H1 (cell line): Measurements from ENCODE around the gene CLMP. TPM values are rescaled to one million over a fixed set of nuclear protein-coding genes. Genes with fewer than 3 reads are reported as not detected.

Source experiments
- GTF2F1 ChIP-seq: IDR thresholded peaks from 2 replicates; pipeline ENCODE4 v1.6.1; 2012; ENCODE audit warnings: low read depth, low read length, improper control_type of control experiment, borderline replicate concordance
- HDAC6 ChIP-seq: IDR thresholded peaks from one replicate; pipeline ENCODE4 v1.7.1; 2012; ENCODE audit warnings: low read depth, mild to moderate bottlenecking, inconsistent platforms, low read length, moderate library complexity
- RNF2 ChIP-seq: fragments of 200-900, 300-1000 bp; sonication (generic); IDR thresholded peaks from 2 replicates; pipeline ENCODE4 v1.7.1; 2016; ENCODE audit warnings: borderline replicate concordance, low read depth, mild to moderate bottlenecking, antibody characterized with exemption, low read length; ENCODE audit not compliant: poor library complexity, severe bottlenecking; ENCODE audit errors: missing control alignments
- ZNF274 ChIP-seq: IDR thresholded peaks from 2 replicates; pipeline ENCODE4 v1.7.0; 2012; ENCODE audit warnings: low read length, borderline replicate concordance; ENCODE audit errors: extremely low read depth
- polyA plus RNA-seq, 7 experiments: library from polyadenylated mRNA; depleted of rRNA in 3 of 7; stranded (reverse) in 5 of 7; unstranded in 2 of 7; fragments of >200 nt in 5 of 7; fragments of 200-250 nt in 2 of 7; gene quantifications; 1 replicate in 5 of 7; 2 replicates in 1 of 7; 4 replicates in 1 of 7; pipeline versions ENCODE4 v1.2.1 to v1.2.3, GENCODE V29; 2011 to 2013; ENCODE audit warnings: missing spikeins in 2 of 7, mixed read lengths in 2 of 7
- total RNA-seq: library from RNA; stranded (reverse); fragmentation: NEBNext Ultra II Directional; extraction: Animal tissue kit (Norgen Biotek cat#: 25700); gene quantifications from 2 replicates; pipeline ENCODE4 v1.2.1, GENCODE V29; 2021

The CLMP gene
- total and polyA plus RNA-seq, 2 of the 8 experiments (the other 6 are each of a cell fraction or from before 2014, with no cell fraction given): 9.9 to 24.1 TPM

DNA sequence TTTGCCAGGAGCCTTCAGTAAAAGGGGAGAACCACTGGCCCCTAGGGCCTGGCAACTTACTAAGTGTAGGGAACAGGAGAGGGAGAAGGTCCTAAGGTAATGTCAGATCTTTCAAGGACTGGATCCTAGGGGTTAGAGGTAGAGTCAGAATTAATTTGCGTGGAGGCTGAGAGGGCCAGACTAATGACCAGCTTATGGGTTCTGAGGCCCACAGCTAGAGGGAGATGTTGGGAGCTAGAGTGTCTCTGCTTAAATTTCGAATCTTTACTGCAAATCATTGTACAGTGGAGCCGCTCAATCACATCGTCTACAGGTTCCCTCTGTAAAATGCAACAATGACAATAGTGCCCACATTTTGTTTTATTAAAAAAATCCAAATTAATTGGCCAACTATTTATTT, 31.4 kb downstream of the CLMP start (continued):
- no peak for TF ChIP-seq HDAC6
- no peak for TF ChIP-seq ZNF274
- TF ChIP-seq RNF2: no peak
- TF ChIP-seq GTF2F1: no peak
